Neural cell (in vitro differentiated cells): ENCODE data around the gene VPS41. TPM values are rescaled to one million over a fixed set of nuclear protein-coding genes. Genes with fewer than 3 reads are reported as not detected.

Experiments used
- H2AFZ ChIP-seq: fragments of 200-600, 300-800 bp; sonication (generic), shearing (Covaris generic); 2 replicates; pipeline ENCODE4 v1.6.0; 2014; ENCODE audit warnings: low read depth, mild to moderate bottlenecking, antibody characterized with exemption, low read length, moderate library complexity
- H3F3A ChIP-seq: fragments of 200-600 bp; shearing (Covaris generic); 2 replicates; pipeline ENCODE4 v1.6.1; 2016; ENCODE audit warnings: mild to moderate bottlenecking, moderate library complexity, mixed read lengths, antibody characterized with exemption, low read length; ENCODE audit not compliant: insufficient read depth, poor library complexity, severe bottlenecking
- H3K27ac ChIP-seq: fragments of 200-600, 300-800 bp; sonication (generic), shearing (Covaris generic); 2 replicates; pipeline ENCODE4 v1.5.1; 2014; ENCODE audit warnings: mild to moderate bottlenecking, low read length, moderate library complexity
- H3K27me3 ChIP-seq: fragments of 300-800, 200-600 bp; sonication (generic), shearing (Covaris generic); 2 replicates; pipeline ENCODE4 v1.6.0; 2014; ENCODE audit warnings: mild to moderate bottlenecking, low read depth, low read length, moderate library complexity; ENCODE audit not compliant: insufficient read depth
- H3K36me3 ChIP-seq: fragments of 300-800, 200-600 bp; sonication (generic), shearing (Covaris generic); 2 replicates; pipeline ENCODE4 v1.5.1; 2014; ENCODE audit warnings: mild to moderate bottlenecking, antibody characterized with exemption, low read length, moderate library complexity; ENCODE audit not compliant: insufficient read depth
- H3K4me2 ChIP-seq: fragments of 300-800, 200-600 bp; sonication (generic), shearing (Covaris generic); 2 replicates; pipeline ENCODE4 v1.6.0; 2014; ENCODE audit warnings: mild to moderate bottlenecking, low read length
- H3K4me3 ChIP-seq: fragments of 300-800, 200-600 bp; sonication (generic), shearing (Covaris generic); 2 replicates; pipeline ENCODE4 v1.5.1; 2014; ENCODE audit warnings: mild to moderate bottlenecking, low read length, moderate library complexity
- H3K79me2 ChIP-seq: fragments of 200-600 bp; shearing (Covaris generic); replicated peaks from 2 replicates; pipeline ENCODE4 v1.6.0; 2014; ENCODE audit warnings: mild to moderate bottlenecking, low read length, moderate library complexity; ENCODE audit not compliant: insufficient read depth
- H3K9ac ChIP-seq: fragments of 300-800, 200-600 bp; sonication (generic), shearing (Covaris generic); 2 replicates; pipeline ENCODE4 v1.6.1; 2016; ENCODE audit warnings: mild to moderate bottlenecking, low read length, mixed read lengths
- H3K9me2 ChIP-seq: fragments of 200-600 bp; shearing (Covaris generic); 2 replicates; pipeline ENCODE4 v1.6.1; 2016; ENCODE audit warnings: mild to moderate bottlenecking, low read length, mixed read lengths; ENCODE audit not compliant: insufficient read depth
- H3K9me3 ChIP-seq: fragments of 200-600, 300-800 bp; sonication (generic), shearing (Covaris generic); 2 replicates; pipeline ENCODE4 v1.6.1; 2016; ENCODE audit warnings: mild to moderate bottlenecking, mixed run types, low read length, moderate library complexity, mixed read lengths
- H4K20me1 ChIP-seq: fragments of 200-600 bp; shearing (Covaris generic); 2 replicates; pipeline ENCODE4 v1.6.1; 2016; ENCODE audit warnings: mild to moderate bottlenecking, mixed run types; ENCODE audit not compliant: insufficient read depth
- EP300 ChIP-seq: fragments of 450-650 bp; conservative IDR thresholded peaks from 2 replicates; pipeline ENCODE4 v1.6.1; 2014; ENCODE audit warnings: antibody characterized with exemption, mild to moderate bottlenecking, moderate library complexity; ENCODE audit not compliant: poor library complexity, severe bottlenecking
- EZH2 ChIP-seq: fragments of 200-600, 300-800 bp; shearing (Covaris generic), sonication (generic); IDR thresholded peaks from 2 replicates; pipeline ENCODE4 v1.6.1; 2014; ENCODE audit warnings: antibody characterized with exemption, low read length, borderline replicate concordance, mild to moderate bottlenecking; ENCODE audit not compliant: insufficient read depth, poor library complexity, severe bottlenecking
- MXI1 ChIP-seq: fragments of 450-650 bp; conservative IDR thresholded peaks from 2 replicates; pipeline ENCODE4 v1.6.1; 2014; ENCODE audit warnings: antibody characterized with exemption, mild to moderate bottlenecking; ENCODE audit not compliant: poor library complexity, severe bottlenecking
- POLR2AphosphoS5 ChIP-seq: IDR thresholded peaks from 2 replicates; pipeline ENCODE4 v1.6.1; 2012
- RAD21 ChIP-seq: fragments of 450-650 bp; conservative IDR thresholded peaks from 2 replicates; pipeline ENCODE4 v1.6.1; 2014; ENCODE audit warnings: antibody characterized with exemption, mild to moderate bottlenecking, moderate library complexity
- SMC3 ChIP-seq: fragments of 450-650 bp; conservative IDR thresholded peaks from 2 replicates; pipeline ENCODE4 v1.6.1; 2014; ENCODE audit warnings: antibody characterized with exemption, mild to moderate bottlenecking, moderate library complexity; ENCODE audit not compliant: poor library complexity
- TAF1 ChIP-seq: IDR thresholded peaks from 2 replicates; pipeline ENCODE4 v1.6.1; 2012; ENCODE audit warnings: low read depth
- polyA plus RNA-seq: library from polyadenylated mRNA; depleted of rRNA; stranded (reverse); fragments of >200 nt; gene quantifications from 2 replicates; pipeline ENCODE4 v1.2.3, GENCODE V29; 2014
- TF ChIP-seq, protein P1 (sequence below): IDR thresholded peaks from 2 replicates; pipeline ENCODE4 v1.6.1; 2012; ENCODE audit warnings: borderline replicate concordance
- TF ChIP-seq, protein P2 (sequence below): fragments of 450-650 bp; IDR thresholded peaks from 2 replicates; pipeline ENCODE4 v1.5.1; 2014; ENCODE audit warnings: antibody characterized with exemption, mild to moderate bottlenecking, moderate library complexity; ENCODE audit not compliant: poor library complexity, severe bottlenecking

VPS41 gene
- polyA plus RNA-seq, 1 donor from 2014 or later = 64.0 TPM

GRCh38 chr7:38756521-38756920, 152.5 kb downstream of the VPS41 start:
- Histone ChIP-seq H3K4me2 (no peak overlapping the region), H3K9ac (no peak overlapping the region), H3K79me2 (no peaks in the 10 kb centered on the region), H3K4me3 (no peak overlapping the region), H3F3A (no peaks in the 10 kb centered on the region), H3K9me3 (no peaks in the 10 kb centered on the region), H3K27ac (no peak overlapping the region), H4K20me1 (no peaks in the 10 kb centered on the region), H2AFZ (no peak overlapping the region), H3K27me3 (no peaks in the 10 kb centered on the region), H3K36me3 (no peaks in the 10 kb centered on the region), H3K9me2 (no peaks in the 10 kb centered on the region)
- TF ChIP-seq POLR2AphosphoS5 (no peak), TAF1 (no peak), RAD21 (no peak), MXI1 (no peak), SMC3 (no peak), EP300 (no peak), EZH2 (no peak)
- TF ChIP-seq, protein P1, sequence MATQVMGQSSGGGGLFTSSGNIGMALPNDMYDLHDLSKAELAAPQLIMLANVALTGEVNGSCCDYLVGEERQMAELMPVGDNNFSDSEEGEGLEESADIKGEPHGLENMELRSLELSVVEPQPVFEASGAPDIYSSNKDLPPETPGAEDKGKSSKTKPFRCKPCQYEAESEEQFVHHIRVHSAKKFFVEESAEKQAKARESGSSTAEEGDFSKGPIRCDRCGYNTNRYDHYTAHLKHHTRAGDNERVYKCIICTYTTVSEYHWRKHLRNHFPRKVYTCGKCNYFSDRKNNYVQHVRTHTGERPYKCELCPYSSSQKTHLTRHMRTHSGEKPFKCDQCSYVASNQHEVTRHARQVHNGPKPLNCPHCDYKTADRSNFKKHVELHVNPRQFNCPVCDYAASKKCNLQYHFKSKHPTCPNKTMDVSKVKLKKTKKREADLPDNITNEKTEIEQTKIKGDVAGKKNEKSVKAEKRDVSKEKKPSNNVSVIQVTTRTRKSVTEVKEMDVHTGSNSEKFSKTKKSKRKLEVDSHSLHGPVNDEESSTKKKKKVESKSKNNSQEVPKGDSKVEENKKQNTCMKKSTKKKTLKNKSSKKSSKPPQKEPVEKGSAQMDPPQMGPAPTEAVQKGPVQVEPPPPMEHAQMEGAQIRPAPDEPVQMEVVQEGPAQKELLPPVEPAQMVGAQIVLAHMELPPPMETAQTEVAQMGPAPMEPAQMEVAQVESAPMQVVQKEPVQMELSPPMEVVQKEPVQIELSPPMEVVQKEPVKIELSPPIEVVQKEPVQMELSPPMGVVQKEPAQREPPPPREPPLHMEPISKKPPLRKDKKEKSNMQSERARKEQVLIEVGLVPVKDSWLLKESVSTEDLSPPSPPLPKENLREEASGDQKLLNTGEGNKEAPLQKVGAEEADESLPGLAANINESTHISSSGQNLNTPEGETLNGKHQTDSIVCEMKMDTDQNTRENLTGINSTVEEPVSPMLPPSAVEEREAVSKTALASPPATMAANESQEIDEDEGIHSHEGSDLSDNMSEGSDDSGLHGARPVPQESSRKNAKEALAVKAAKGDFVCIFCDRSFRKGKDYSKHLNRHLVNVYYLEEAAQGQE = no peak
- TF ChIP-seq, protein P2, sequence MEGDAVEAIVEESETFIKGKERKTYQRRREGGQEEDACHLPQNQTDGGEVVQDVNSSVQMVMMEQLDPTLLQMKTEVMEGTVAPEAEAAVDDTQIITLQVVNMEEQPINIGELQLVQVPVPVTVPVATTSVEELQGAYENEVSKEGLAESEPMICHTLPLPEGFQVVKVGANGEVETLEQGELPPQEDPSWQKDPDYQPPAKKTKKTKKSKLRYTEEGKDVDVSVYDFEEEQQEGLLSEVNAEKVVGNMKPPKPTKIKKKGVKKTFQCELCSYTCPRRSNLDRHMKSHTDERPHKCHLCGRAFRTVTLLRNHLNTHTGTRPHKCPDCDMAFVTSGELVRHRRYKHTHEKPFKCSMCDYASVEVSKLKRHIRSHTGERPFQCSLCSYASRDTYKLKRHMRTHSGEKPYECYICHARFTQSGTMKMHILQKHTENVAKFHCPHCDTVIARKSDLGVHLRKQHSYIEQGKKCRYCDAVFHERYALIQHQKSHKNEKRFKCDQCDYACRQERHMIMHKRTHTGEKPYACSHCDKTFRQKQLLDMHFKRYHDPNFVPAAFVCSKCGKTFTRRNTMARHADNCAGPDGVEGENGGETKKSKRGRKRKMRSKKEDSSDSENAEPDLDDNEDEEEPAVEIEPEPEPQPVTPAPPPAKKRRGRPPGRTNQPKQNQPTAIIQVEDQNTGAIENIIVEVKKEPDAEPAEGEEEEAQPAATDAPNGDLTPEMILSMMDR = no peak

DNA sequence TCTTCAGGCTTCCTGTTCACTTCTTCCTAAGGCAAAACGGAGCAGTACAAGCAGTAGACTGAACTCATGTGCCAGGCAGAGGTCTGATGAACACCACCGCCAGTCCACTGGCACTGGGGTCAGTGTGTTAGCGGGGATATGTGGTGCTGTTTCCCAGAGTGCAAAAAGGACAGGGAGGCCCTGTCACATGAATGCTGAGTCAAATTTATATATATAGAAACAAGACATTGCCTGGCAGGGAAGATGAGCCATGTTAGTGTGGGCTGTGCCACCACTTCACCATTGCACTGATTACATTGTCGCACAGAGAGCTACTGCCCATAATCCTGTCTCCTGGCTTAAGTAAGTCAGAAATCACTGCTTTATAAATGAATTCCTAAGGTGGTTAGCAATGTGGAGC, 155.6 kb downstream of the VPS41 start:
- no peaks in the 10 kb centered on the region for H3F3A ChIP-seq
- no peaks in the 10 kb centered on the region for H3K27me3 ChIP-seq
- no peaks in the 10 kb centered on the region for H3K9me2 ChIP-seq
- H3K79me2 ChIP-seq = no peaks in the 10 kb centered on the region
- TF ChIP-seq EZH2 (no peak), MXI1 (no peak), RAD21 (no peak), SMC3 (no peak), POLR2AphosphoS5 (no peak)
- TF ChIP-seq, protein P2 = no peak
- no peak overlapping the region for H3K4me3 ChIP-seq
- no peaks in the 10 kb centered on the region for H3K36me3 ChIP-seq
- H3K27ac ChIP-seq = no peak overlapping the region
- no peaks in the 10 kb centered on the region for H3K9me3 ChIP-seq
- no peaks in the 10 kb centered on the region for H4K20me1 ChIP-seq
- no peak overlapping the region for H2AFZ ChIP-seq
- no peak overlapping the region for H3K4me2 ChIP-seq
- H3K9ac ChIP-seq = no peak overlapping the region
